ENCODE results near the gene FOXG1. TPM values are rescaled to one million over a fixed set of nuclear protein-coding genes. Genes with fewer than 3 reads are reported as not detected.

Gene FOXG1
- under 1 TPM in 3 of 4 donors, not detected in 1; 0.03 to 0.55 (median 0.04) TPM for polyA plus RNA-seq (ENCODE audit: insufficient read length in 4 of 4)

GRCh38 chr14:28766469-28766955 lies at the start of gene FOXG1:
Gene FOXG1 (plus strand): TSS chr14:28766787. CDS start chr14:28767280, 493 bp downstream.
- no peak for DNase-seq (ENCODE audit: low read depth in 4 of 4, low spot score in 3 of 4)

- DNase-seq (ENCODE audit: low read depth in 4 of 4, low spot score in 3 of 4): no peak
Observed at GRCh38 chr14:28719130-28719529, 47.5 kb upstream of the FOXG1 start.

GRCh38 chr14:28731358-28731757 lies 35.2 kb upstream of the FOXG1 start:
- no peak for DNase-seq (ENCODE audit: low read depth in 4 of 4, low spot score in 3 of 4)

DNA sequence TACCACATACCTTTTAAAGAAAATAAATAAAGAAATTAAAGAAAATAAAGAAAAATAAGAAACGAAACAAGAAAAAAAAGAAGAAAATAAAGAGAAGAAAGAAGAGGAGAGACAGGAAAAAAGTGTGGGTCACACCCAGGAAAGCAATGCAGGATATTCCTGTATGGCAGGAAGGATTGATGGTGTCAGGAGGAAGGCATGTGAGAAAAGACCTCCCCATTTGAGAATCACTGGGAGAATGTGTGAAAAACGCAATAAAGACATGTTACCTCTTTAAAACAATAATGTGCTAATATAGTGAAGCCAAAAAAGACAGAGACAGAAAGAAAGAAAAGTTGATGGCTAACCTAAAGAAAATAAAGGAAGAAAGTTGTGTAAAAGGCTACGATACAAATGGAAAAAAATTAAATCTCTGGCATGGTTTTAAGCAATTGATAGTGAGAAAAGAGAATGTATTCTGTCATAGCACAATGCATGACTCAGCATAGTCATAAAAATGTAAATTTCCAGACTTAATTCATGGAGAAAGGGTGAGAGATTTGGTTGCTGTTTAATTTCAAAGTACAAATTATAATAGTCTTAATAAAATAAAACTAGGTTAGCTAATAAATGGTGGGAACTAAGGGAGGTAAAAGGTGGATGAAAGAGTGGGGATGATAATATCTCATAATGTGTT lies 24.3 kb upstream of the FOXG1 start:
- no peak for DNase-seq (ENCODE audit: low read depth in 4 of 4, low spot score in 3 of 4)

GRCh38 chr14:28744126-28744525 lies 22.5 kb upstream of the FOXG1 start:
- no peak for DNase-seq (ENCODE audit: low read depth in 4 of 4, low spot score in 3 of 4)

- no peak for DNase-seq (ENCODE audit: low read depth in 4 of 4, low spot score in 3 of 4)
Observed at GRCh38 chr14:28745176-28745575, 21.4 kb upstream of the FOXG1 start.

- no peak for DNase-seq (ENCODE audit: low read depth in 4 of 4, low spot score in 3 of 4)
Observed at GRCh38 chr14:28746247-28746646, 20.3 kb upstream of the FOXG1 start.

DNA sequence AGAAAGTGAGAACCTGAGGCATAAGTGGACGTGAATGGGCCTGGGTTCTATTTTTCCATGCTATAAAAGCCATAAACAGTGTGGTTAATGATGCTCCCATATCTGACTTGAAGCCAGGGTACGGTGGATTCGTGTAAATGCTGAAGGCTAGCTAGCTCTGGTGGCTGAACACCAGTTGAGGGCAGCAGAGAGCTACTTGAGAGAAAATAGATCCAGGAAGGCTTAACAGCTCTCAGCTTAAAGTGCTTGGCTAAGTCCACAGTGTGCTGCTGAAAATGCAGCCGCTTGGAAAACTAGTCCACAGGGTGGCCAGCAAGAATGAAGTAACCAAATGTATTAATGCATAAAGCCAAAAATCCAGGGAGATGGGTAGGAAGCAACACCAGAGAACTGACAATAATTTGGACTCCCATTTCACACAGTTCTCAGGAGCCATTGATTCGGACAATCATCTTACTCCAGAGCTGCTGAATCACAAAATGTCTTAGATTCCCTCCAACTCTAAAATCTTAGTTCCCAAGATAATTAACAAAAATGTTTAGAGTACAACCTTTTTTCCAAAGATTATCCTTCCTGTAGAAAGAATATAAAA lies 15.0 kb upstream of the FOXG1 start:
- no peak for DNase-seq (ENCODE audit: low read depth in 4 of 4, low spot score in 3 of 4)

DNA sequence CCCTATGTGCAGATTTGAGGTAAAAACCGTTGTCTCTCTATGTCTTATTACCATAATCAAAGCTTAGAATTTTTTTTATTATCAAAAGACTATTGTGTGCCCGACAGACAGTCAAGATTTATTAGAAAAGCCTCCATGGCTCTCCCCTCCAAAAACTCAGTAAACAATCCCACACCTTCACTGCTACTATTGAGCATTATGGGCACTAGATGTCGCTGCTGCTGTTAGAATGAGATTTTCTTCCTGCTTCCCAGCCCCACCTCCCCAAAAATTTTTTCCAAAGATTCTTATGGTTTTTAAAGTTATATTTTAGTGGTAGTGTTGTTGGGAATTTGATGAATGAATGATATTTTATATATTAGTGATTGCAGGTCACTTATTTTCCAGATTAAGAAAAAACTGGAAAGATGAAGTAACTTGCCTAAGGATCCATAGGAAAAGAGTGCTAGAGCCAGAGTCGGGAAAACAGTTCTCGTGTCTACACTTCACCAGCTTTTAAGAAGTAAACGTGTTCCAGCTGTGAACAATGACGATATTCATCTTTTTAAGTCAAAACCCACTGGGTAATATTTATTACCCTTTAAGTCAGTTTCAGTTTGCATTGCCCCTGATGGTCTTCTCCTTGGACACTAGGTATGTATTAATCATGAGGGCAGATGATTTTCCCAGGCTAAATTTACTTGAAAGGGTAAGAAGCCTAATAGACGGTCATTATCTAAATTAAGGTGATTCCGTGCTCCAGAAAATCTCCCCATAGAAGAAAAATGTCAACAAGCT lies 12.2 kb upstream of the FOXG1 start:
- DNase-seq (ENCODE audit: low read depth in 4 of 4, low spot score in 3 of 4): no peak

- no peak for DNase-seq (ENCODE audit: low read depth in 4 of 4, low spot score in 3 of 4)
Observed at GRCh38 chr14:28755198-28755815, 11.3 kb upstream of the FOXG1 start.

GRCh38 chr14:28755884-28756268 lies 10.7 kb upstream of the FOXG1 start:
- DNase-seq (ENCODE audit: low read depth in 4 of 4, low spot score in 3 of 4): no peak

DNA sequence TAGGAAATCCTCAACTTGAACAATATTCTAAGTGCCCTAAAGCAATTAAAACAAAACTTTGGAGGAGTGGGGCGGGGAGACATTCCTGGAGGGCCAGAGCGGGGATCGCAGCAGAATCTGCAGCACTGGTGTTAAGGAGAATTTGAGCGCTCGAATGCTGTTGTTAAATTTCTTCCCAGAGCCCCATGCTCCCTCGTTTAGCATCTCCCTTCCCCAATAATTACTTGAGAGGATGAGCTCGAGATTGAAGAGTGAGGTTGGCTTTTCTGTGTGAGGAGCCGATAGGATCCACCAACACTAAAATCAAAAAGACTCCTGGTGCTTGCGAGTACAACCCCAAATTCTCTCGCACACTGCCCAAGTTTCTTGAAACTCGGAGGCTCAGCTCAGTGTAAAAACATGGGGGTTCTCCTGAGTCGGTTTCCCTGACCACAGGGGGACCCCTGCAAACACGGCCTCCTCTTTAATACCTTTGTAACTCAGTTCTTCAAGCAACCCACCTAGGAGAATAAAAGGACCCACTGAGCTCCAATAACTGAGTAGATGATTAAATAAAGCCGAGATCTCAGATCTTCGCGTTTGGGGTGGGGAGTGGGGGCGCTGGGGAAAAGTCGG lies 10.2 kb upstream of the FOXG1 start:
- DNase-seq (ENCODE audit: low read depth in 4 of 4, low spot score in 3 of 4): no peak

DNA sequence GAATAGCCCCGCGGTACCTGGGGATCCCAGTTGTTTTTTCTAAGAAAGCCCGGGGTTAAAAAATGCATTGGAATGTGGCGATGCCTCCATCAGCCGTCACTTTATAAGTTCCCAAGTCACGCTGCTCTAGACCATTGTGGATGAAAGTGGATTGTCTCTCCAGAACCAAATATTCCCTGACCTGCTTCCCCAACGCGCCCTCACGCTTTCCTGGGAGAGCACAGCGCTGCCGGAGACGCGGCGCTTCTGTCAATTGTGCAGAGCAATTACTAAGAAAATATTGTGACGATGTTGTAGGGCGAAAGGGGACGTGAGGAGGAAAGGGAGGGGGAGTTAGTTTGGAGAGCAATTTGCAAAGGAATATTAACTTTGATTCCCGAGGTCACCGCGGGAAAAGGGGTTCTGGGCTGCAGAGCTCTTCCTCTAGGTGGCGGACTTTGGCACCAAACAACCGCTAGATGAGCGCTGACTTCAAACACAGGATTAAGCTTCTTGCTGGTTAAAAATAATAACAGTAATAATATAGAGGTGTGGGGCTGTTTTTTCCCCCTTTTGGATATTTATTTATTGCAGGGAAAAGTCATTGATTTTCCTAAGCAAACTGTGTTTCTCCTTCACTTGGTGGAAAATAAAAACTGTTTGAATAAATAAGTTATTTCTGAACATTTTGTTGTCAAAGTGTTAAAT lies 9.6 kb upstream of the FOXG1 start:
- no peak for DNase-seq (ENCODE audit: low read depth in 4 of 4, low spot score in 3 of 4)

- no peak for DNase-seq (ENCODE audit: low read depth in 4 of 4, low spot score in 3 of 4)
Observed at GRCh38 chr14:28757786-28758185, 8.8 kb upstream of the FOXG1 start.

DNA sequence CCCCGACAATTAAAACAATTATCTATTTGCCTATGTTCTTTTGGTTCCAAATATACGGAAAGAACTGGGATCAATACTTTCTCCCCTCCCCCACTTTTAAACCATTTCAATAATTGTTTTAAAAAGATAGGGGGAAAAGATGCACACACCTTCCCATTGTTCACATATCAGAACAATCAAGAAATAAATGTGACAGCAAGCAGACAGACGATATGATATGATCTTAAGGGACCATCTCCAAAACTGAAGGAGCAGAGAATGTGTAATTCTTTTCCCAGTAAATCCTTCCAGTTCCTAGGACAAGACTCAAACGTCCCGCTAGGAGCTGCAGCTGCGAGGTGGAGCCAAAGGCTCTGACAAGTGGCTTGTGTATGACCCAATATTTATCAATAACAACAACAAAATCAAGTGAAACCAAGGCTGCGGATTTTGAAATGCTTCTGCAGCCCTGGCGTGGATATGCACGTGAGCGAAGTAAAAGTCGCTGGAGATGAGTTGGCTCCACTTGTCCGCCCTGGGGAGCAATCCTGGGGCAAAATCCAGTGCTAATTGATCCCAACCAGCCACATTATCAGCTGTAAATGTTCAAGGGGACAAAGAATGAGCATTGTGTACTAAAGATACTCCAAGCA lies 8.2 kb upstream of the FOXG1 start:
- no peak for DNase-seq (ENCODE audit: low read depth in 4 of 4, low spot score in 3 of 4)

- DNase-seq (ENCODE audit: low read depth in 4 of 4, low spot score in 3 of 4): no peak
Observed at GRCh38 chr14:28758885-28759652, 7.5 kb upstream of the FOXG1 start.

GRCh38 chr14:28759653-28760313 lies 6.8 kb upstream of the FOXG1 start:
- DNase-seq (ENCODE audit: low read depth in 4 of 4, low spot score in 3 of 4): no peak

GRCh38 chr14:28760431-28760996 lies 6.1 kb upstream of the FOXG1 start:
- DNase-seq (ENCODE audit: low read depth in 4 of 4, low spot score in 3 of 4): no peak

Measured in left renal pelvis (tissue), 4 donors.